Fibroblast of upper back skin (primary cell): Measurements from ENCODE around the gene ZNF26.
"Not testable (repeated sequence)": the region's sequence is repeated elsewhere in the genome, so short reads cannot be mapped to it uniquely, and the experiment has no call there.

ENCODE experiments used
- DNase-seq: peaks from one replicate; pipeline ENCODE4 v3.0.0-alpha.2; 2013

ZNF26 gene

DNA sequence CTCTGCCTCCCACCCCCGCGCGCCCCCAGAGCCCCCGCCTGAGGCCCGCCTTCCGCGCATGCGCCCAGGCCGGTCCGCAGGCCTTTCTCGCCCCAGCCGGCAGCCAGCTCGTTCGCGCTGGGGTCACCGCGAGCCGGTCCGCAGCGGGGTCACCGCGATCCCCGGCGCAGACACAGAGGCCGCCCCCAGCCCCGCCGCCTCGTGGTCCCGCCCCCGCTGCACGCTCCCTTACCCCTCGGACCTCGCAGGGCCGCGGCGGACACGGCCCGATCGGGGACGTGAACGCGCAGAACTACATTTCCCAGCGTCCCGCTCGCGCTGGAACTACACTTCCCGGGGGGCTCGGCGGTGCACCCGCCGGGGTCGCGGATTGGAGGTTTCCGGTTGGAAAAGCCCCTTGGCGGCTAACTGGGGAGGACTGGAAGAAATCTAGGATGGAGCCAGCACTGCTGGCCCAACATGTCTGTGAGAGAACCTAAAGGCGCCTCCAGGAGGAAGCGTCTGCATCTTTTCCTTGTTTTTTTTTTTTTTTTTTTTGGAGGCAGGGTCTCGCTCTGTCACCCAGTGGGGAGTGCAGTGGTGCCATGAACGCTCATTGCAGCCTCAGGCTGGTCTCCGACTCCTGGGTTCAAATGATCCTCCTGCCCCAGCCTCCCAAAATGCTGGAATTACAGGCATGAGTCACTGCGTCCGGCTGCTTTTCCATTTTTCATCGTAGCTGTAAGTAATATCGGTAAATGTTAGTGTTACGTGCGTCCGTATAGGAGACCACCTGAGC is 30.0 kb upstream of the ZNF26 start, which contains the start of gene ZNF605:
Gene ZNF605 (minus strand): TSS at position 296 of the 778 bp plus-strand sequence. CDS start 10,671 bp downstream, outside the sequence.
- DNase-seq, result peak; percentile 90

DNA sequence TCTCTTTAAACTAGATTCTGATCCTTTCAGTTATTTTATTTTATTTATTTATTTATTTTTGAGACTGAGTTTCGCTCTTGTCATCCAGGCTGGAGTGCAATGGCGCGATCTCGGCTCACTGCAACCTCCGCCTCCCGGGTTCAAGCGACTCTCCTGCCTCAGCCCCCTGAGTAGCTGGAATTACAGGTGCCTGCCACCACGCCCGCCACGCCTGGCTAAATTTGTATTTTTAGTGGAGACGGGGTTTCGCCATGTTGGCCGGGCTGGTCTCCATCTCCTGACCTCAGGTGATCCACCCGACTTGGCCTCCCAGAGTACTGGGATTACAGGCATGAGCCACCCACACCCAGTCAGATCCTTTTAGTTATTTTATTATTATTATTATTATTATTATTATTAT is 24.4 kb upstream of the ZNF26 start:
- not testable (repeated sequence) for DNase-seq

DNA sequence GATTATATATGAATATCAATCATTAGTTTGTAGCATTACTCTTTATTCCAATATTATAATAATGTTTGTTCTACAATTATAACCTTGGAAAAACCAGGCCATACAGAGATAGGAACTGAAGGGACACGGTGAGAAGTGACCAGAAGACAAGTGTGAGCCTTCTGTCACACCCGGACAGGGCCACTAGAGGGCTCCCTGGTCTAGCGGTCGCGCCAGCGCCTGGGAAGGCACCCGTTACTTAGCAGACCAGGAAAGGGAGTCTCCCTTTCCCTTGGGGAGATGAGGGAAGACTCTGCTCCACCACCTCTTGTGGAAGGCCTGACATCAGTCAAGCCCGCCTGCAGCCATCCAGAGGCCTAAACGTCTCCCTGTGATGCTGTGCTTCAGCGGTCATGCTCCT is 22.2 kb upstream of the ZNF26 start:
- not testable (repeated sequence) for DNase-seq

GRCh38 chr12:132965796-132966195 is 20.4 kb upstream of the ZNF26 start:
- DNase-seq, result no peak

GRCh38 chr12:132966676-132967415 is 19.3 kb upstream of the ZNF26 start:
- no peak for DNase-seq

GRCh38 chr12:132967736-132968135 is 18.4 kb upstream of the ZNF26 start:
- no peak for DNase-seq

GRCh38 chr12:132972374-132972773 is 13.8 kb upstream of the ZNF26 start:
- DNase-seq, result no peak

- DNase-seq, result not testable (repeated sequence)
These were observed 9.3 kb upstream of the ZNF26 start for GRCh38 chr12:132976870-132977269.

DNA sequence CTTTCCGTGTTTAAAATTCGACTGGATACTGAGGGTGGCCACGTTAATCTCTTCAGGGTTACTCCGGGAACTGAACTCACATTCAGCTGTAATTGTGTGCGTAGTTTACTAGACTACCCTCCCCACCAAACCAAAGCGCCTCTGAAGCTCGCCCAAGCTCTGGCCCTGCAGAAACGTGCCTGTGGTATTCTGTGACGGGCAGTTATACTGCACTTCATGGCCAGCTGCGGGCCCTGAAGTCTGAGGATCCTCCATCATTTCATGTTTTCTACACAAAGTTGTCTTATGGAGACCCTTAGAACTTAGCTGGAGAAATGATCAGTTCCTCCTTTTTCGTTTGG is 688 bp downstream of the ZNF26 start:
- DNase-seq, result no peak

DNA sequence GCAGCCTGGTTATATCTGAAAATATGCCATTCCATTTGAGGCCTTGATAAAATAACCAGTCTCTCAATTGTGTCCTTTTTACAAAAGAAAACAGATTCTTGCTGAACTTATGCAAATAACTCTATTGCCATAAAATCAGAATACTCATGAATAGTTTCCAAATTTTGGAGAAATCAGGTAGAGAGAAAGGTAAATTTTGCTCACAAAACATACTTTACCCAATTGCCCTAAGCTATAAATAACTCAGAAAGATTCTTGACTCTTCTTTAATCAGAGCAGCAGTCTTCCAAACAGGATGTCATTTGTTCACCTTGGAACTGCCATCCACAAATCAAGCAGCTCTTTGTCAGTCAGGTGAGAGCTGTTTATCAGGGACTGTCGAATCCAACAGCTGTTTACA is 12.6 kb downstream of the ZNF26 start:
- DNase-seq, result no peak

DNA sequence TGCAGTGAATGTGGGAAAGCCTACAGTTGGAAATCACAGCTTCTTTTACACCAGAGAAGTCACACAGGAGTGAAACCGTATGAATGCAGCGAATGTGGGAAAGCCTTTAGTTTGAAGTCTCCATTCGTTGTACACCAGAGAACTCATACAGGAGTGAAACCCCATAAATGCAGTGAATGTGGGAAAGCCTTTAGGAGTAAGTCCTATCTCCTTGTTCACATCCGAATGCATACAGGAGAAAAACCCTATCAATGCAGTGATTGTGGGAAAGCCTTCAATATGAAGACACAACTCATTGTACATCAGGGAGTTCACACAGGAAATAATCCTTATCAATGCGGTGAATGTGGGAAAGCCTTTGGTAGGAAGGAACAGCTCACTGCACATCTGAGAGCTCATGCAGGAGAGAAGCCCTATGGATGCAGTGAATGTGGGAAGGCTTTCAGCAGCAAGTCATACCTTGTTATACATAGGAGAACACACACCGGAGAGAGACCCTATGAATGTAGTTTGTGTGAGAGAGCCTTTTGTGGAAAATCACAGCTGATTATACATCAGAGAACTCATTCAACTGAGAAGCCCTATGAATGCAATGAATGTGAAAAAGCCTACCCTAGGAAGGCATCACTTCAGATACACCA is 24.6 kb downstream of the ZNF26 start:
- DNase-seq, result no peak

GRCh38 chr12:133023566-133023965 is 37.4 kb downstream of the ZNF26 start:
- DNase-seq, result no peak

DNA sequence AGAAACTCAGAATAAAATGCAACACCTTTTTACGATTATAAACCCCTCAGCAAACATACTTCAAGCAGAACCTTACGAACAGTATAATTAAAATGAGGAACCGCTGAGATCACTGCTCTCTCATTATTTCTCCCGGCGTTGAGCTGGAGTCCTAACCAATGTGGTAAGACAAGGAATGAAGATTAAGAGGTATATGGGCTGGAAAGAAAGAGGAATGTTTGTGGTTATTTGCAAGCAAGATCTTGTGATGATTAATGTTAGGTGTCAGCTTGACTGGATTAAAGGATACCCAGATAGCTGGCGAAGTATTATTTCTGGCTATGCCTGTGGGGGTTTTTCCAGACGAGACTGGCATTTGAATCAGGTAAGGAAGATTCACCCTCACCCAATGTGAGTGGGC is 40.8 kb downstream of the ZNF26 start:
- DNase-seq, result peak; percentile 7

- peak; percentile 99 for DNase-seq
These were observed 51.2 kb downstream of the ZNF26 start, which contains the start of gene ZNF84 for GRCh38 chr12:133037207-133038005. Gene ZNF84, plus strand, starts transcription at chr12:133037509. Its CDS starts 3,959 bp downstream, at chr12:133041468.

DNA sequence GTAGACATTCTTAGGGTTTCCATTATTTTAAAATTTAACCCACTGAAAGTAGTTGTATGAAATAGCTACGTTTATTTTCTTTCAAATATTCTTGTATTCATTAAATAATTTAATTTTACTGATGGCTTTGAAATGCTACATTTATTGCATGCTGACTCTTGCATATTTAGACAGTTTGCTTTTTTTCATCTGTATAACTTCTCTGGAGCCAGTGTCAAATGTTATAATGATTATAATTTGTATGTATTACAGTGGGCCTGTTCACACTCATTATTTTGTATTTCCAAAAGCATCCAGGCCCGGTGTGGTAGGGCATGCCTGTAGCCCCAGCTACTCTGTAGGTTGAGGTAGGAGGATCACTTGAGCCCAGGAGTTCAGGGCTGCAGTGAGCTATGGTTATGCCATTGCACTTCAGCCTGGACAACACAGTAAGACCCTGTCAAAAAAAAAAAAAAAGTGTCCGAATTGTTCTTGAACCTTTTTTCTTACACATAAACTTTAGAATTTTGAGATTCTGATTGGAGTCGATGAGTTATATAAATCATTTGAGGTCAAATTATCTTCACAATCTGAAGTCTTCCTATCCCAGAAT is 52.0 kb downstream of the ZNF26 start:
- DNase-seq, result no peak

DNA sequence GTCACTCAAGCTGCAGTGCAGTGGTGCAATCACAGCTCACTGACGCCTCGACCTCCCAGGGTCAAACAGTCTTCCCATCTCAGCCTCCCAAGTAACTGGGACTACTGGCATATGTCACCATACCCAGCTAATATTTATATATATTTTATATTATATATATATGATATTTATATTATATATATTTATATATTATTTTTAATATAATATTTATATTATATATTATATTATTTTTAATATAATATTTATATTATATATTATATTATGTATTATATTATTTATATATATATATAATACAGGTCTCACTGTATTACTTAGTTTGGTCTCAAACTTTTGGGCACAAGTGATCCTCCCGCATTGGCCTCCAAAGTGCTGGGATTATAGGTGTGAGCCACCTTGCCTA is 60.5 kb downstream of the ZNF26 start:
- DNase-seq, result no peak

- DNase-seq, result no peak
These were observed 71.3 kb downstream of the ZNF26 start for GRCh38 chr12:133057446-133057845.

DNA sequence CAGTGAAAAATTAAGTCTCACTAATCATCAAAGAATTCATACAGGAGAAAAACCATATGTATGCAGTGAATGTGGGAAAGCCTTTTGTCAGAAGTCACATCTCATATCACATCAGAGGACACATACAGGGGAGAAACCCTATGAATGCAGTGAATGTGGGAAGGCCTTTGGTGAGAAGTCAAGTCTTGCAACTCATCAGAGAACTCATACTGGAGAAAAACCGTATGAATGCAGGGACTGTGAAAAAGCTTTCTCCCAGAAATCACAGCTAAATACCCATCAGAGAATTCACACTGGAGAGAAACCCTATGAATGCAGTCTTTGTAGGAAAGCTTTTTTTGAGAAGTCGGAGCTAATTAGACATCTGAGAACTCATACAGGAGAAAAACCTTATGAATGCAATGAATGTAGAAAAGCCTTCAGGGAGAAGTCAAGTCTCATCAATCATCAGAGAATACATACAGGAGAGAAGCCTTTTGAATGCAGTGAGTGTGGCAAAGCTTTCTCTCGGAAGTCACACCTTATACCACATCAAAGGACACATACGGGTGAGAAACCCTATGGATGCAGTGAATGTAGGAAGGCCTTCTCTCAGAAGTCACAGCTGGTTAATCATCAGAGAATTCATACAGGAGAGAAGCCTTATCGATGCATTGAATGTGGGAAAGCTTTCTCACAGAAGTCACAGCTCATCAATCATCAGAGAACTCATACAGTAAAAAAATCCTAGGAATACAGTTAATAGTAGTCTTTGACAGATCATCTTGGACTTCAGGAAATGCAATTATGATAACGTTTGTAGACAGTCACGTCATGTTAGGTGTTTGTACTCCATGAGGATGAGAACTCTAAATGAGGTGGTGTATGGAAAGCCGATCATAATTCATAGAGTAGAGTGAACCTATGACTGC is 72.3 kb downstream of the ZNF26 start:
- DNase-seq, result no peak

DNA sequence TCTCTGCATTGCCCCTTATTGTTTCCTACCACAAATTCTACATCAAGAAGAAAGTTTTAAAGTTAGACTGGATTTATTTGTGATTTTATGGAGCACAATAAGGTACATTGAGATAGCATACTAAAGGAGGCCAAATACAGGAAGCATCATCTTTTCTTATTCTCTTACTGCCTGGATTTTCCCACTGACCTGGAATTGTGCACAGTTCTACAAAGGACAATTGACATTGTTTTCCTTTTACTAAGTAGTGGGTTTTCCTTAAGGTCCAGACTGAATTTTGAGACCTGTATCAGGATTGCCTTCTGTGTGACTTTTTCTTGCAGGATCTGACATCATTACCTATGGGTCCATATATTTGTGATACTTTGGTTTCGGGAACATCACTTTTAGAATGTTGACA is 75.8 kb downstream of the ZNF26 start:
- no peak for DNase-seq

- no peak for DNase-seq
These were observed 77.4 kb downstream of the ZNF26 start for GRCh38 chr12:133063556-133063955.

DNA sequence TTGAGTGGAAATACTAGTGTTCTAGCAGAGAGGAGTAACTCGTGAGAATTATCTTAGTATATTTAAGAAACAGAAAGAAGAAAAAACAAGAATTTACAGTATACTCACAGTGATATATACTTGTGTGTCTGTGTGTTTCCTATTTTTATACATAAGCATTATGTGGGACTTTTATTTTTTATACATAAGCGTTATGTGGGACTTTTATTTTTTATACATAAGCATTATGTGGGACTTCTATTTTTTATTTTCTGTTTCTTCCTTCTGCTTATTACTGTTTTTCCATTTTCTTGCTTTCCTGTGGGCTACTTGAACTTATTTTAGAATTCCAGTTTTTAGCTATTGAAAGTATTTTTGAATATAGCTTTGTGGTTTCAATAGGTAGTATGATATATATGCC is 87.7 kb downstream of the ZNF26 start:
- DNase-seq, result no peak
